SK-N-SH (cell line): ENCODE measurements around the gene SND1.

Experiments
- ELF1 ChIP-seq: IDR thresholded peaks from 2 replicates; pipeline ENCODE4 v1.4.0; 2012
- EP300 ChIP-seq, 2 experiments: IDR thresholded peaks; 2 replicates each; pipeline versions ENCODE4 v1.4.0 to v1.6.1; 2012; ENCODE audit warnings: borderline replicate concordance in 1 of 2, low read depth in 1 of 2, low read length in 1 of 2
- FOXJ3 ChIP-seq: sonication (generic); formaldehyde crosslinking; IDR thresholded peaks from 2 replicates; pipeline ENCODE4 v1.5.1; 2020; ENCODE audit warnings: mild to moderate bottlenecking, missing genetic modification reagents
- GABPA ChIP-seq: IDR thresholded peaks from 2 replicates; pipeline ENCODE4 v1.4.0; 2012; ENCODE audit warnings: low read depth, mild to moderate bottlenecking
- POLR2AphosphoS5 ChIP-seq: IDR thresholded peaks from 2 replicates; pipeline ENCODE4 v1.6.1; 2012; ENCODE audit warnings: low read depth, low read length
- SMC3 ChIP-seq: IDR thresholded peaks from 2 replicates; pipeline ENCODE4 v1.6.1; 2012; ENCODE audit warnings: low read depth, low read length, improper control_type of control experiment
- TF ChIP-seq, protein P1 (sequence below): IDR thresholded peaks from 2 replicates; pipeline ENCODE4 v1.6.1; 2012; ENCODE audit warnings: mild to moderate bottlenecking, low read depth, low read length, moderate library complexity
- TF ChIP-seq, protein P2 (sequence below): IDR thresholded peaks from 2 replicates; pipeline ENCODE4 v1.4.0; 2012; ENCODE audit warnings: low read depth
- TF ChIP-seq, protein P3 (sequence below): fragments of 200-600 bp; sonication (generic); IDR thresholded peaks from 2 replicates; pipeline ENCODE4 v1.6.1; 2017; ENCODE audit warnings: antibody characterized with exemption, mild to moderate bottlenecking, moderate library complexity
- TF ChIP-seq, protein P4 (sequence below): fragments of 150-350 bp; IDR thresholded peaks from 2 replicates; pipeline ENCODE4 v1.6.1; 2017; ENCODE audit warnings: antibody characterized with exemption, low read length, low read depth, borderline replicate concordance

DNA sequence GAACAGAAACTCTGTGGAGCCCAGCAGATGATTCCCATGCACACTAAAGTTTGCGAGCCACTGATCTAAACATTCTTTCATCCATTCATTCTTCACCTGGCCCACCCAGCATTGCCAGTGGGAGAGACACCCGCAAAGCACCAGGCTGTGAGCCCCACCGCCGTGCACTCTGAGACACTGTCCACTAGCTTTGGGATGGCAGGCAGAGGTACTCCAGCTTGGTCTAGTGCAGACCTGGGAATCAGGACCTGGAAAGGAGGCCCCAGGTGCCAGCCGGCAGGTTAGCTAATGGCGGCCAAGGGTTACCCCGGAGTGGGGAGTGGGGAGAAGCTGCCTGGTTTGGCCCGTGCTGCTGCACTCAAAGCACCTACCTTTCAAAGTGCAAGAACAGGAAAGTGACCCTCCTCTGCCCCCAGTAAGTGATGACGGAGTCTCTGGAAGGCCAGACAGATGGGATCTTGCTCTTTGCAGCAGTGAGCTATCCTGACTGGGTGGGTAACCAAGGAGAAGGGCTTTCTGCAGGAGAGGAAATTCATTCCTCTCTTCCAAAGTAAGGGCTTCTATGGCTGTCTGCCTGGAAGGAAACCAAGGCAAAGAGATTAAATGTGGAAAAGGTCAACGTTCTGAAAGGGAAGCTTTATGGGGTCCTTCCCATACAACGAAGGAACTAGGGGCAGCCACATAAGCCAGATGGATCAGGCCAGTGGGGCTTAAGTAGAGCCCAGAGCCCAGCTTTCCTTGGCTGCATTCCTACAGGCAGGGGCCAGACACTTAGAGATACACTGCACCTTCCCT is 453.4 kb downstream of the SND1 start:
- TF ChIP-seq, protein P1, sequence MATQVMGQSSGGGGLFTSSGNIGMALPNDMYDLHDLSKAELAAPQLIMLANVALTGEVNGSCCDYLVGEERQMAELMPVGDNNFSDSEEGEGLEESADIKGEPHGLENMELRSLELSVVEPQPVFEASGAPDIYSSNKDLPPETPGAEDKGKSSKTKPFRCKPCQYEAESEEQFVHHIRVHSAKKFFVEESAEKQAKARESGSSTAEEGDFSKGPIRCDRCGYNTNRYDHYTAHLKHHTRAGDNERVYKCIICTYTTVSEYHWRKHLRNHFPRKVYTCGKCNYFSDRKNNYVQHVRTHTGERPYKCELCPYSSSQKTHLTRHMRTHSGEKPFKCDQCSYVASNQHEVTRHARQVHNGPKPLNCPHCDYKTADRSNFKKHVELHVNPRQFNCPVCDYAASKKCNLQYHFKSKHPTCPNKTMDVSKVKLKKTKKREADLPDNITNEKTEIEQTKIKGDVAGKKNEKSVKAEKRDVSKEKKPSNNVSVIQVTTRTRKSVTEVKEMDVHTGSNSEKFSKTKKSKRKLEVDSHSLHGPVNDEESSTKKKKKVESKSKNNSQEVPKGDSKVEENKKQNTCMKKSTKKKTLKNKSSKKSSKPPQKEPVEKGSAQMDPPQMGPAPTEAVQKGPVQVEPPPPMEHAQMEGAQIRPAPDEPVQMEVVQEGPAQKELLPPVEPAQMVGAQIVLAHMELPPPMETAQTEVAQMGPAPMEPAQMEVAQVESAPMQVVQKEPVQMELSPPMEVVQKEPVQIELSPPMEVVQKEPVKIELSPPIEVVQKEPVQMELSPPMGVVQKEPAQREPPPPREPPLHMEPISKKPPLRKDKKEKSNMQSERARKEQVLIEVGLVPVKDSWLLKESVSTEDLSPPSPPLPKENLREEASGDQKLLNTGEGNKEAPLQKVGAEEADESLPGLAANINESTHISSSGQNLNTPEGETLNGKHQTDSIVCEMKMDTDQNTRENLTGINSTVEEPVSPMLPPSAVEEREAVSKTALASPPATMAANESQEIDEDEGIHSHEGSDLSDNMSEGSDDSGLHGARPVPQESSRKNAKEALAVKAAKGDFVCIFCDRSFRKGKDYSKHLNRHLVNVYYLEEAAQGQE, result no peak
- TF ChIP-seq FOXJ3 (no peak), SMC3 (no peak), EP300 (IDR thresholded peaks at IDR 0.05; ENCODE audit: borderline replicate concordance in 1 of 2, low read depth in 1 of 2, low read length in 1 of 2) (no peak), POLR2AphosphoS5 (no peak), ELF1 (no peak), GABPA (no peak)
- TF ChIP-seq, protein P2, sequence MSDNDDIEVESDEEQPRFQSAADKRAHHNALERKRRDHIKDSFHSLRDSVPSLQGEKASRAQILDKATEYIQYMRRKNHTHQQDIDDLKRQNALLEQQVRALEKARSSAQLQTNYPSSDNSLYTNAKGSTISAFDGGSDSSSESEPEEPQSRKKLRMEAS, result no peak
- TF ChIP-seq, protein P3, sequence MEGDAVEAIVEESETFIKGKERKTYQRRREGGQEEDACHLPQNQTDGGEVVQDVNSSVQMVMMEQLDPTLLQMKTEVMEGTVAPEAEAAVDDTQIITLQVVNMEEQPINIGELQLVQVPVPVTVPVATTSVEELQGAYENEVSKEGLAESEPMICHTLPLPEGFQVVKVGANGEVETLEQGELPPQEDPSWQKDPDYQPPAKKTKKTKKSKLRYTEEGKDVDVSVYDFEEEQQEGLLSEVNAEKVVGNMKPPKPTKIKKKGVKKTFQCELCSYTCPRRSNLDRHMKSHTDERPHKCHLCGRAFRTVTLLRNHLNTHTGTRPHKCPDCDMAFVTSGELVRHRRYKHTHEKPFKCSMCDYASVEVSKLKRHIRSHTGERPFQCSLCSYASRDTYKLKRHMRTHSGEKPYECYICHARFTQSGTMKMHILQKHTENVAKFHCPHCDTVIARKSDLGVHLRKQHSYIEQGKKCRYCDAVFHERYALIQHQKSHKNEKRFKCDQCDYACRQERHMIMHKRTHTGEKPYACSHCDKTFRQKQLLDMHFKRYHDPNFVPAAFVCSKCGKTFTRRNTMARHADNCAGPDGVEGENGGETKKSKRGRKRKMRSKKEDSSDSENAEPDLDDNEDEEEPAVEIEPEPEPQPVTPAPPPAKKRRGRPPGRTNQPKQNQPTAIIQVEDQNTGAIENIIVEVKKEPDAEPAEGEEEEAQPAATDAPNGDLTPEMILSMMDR, result no peak
- TF ChIP-seq, protein P4, sequence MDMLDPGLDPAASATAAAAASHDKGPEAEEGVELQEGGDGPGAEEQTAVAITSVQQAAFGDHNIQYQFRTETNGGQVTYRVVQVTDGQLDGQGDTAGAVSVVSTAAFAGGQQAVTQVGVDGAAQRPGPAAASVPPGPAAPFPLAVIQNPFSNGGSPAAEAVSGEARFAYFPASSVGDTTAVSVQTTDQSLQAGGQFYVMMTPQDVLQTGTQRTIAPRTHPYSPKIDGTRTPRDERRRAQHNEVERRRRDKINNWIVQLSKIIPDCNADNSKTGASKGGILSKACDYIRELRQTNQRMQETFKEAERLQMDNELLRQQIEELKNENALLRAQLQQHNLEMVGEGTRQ, result no peak
